ENCODE measurements around the gene SGPP1.
"Not testable (repeated sequence)": the region's sequence is repeated elsewhere in the genome, so short reads cannot be mapped to it uniquely, and the experiment has no call there.

Gene SGPP1

DNA sequence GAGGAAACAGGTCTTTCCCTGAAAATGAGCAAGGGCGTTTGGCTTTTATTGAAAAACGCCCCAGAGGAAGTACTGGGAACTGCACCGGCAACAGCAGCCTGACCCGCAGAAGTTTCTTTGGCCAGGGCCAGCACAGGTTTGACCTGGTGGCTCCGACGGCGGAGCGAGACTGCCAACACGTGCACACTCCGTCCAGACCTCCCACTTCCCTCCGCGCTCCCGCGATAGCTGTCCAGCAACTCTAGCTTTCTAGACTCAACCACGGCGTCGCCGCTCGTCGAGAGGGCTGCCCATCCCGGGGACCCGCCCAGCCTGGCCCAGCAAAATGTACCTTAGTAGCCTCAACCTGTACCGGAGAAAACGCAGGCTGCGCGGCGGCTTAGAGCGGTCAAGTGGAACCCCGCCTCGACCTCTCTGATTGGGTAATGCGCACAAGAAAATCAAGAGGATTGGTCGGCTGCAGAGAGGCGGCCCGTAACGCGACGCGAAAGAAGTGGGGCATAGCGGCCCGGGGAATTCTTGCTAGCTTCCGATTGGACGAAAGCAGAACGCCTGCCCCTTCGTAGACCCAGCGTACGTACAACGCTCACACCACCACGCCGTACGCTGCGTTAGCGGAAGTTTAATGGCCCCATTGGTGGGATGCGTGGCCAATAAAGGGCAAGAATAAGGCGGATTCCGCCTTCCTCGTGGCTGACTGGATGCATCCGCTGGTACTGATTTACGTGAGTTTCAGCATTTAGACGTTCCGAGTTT is 86.2 kb downstream of the SGPP1 start, which contains the start of gene WDR89:
TSS of gene WDR89 (minus strand) at position 399 of the 756 bp plus-strand sequence. CDS start 41,929 bp downstream, outside the sequence.
- peak; percentile 99 for DNase-seq (ENCODE audit: low spot score)
- TF ChIP-seq CTCF (IDR thresholded peaks at IDR 0.05): peak; percentile 58
- H3K27ac ChIP-seq: peak within 1 kb of the TSS; percentile 95 to 96
- H3K4me3 ChIP-seq: peak within 1 kb of the TSS; percentile 82

DNA sequence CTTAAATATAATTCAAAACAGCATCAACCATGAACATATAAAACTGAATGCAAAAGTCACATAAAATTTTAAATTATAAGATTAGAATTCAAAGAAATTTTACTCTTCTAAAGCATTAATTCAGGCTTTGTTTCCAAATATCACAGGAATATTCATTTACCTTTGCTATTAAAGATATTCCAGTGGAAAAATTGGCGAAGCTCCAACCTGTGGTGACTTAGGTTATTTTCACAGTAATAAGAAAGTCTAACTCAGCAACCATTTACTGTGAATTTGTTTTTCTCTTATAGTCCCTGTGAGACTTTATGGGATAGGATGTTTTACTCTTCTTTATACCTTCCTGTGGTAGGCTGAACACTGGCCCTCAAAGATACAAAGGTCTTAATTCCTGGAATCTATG is 89.4 kb downstream of the SGPP1 start:
- TF ChIP-seq CTCF (IDR thresholded peaks at IDR 0.05): no peak
- DNase-seq (ENCODE audit: low spot score): no peak
- H3K4me3 ChIP-seq: no peak overlapping the region
- no peak overlapping the region for H3K27ac ChIP-seq

DNA sequence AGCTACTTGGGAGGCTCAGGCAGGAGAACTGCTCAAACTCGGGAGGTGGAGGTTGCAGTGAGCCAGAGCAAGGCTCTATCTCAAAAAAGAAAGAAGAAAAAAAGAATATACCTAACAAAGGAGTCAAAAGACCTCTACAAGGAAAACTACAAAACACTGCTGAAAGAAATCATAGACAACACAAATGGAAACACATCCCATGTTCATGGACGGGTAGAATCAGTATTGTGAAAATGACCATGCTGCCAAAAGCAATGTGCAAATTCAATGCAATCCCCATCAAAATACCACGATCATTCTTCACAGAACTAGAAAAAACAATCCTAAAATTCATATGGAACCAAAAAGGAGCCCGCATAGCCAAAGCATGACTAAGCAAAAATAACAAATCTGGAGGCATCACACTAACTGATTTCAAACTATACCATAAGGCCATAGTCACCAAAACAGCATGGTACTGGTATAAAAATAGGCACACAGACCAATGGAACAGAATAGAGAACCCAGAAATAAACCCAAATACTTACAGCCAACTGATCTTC is 91.7 kb downstream of the SGPP1 start:
- not testable (repeated sequence) for DNase-seq (ENCODE audit: low spot score); H3K27ac ChIP-seq; H3K4me3 ChIP-seq

Data from coronary artery (tissue), 2 donors.